Nephron (organoid): Measurements from ENCODE around the gene CERS6.

Experiments
- H3K27ac Mint-ChIP-seq, 3 experiments: 2 replicates each; pipeline ENCODE4 v1.8.0; 2020; ENCODE audit warnings: mixed read lengths in 3 of 3, mild to moderate bottlenecking in 2 of 3, moderate library complexity in 1 of 3
- H3K27me3 Mint-ChIP-seq: 2 replicates; pipeline ENCODE4 v1.8.0; 2021; ENCODE audit warnings: low read depth, mild to moderate bottlenecking, moderate library complexity, mixed read lengths
- H3K36me3 Mint-ChIP-seq: 2 replicates; pipeline ENCODE4 v1.8.0; 2020; ENCODE audit warnings: low read depth, mixed read lengths
- H3K4me1 Mint-ChIP-seq: 2 replicates; pipeline ENCODE4 v1.8.0; 2020; ENCODE audit warnings: mixed read lengths
- H3K4me3 Mint-ChIP-seq, 3 experiments: 2 replicates each; pipeline ENCODE4 v1.8.0; 2020; ENCODE audit warnings: mild to moderate bottlenecking in 3 of 3, mixed read lengths in 3 of 3, moderate library complexity in 2 of 3
- H3K9me3 Mint-ChIP-seq: 2 replicates; pipeline ENCODE4 v1.8.0; 2020; ENCODE audit warnings: mixed read lengths
- CTCF ChIP-seq, 3 experiments: fragments of 200-600 bp; sonication (generic); IDR thresholded peaks; one replicate each; pipeline ENCODE4 v1.5.0; 2021; ENCODE audit warnings: antibody characterized with exemption in 3 of 3; ENCODE audit not compliant: unreplicated experiment in 3 of 3

The CERS6 gene

DNA sequence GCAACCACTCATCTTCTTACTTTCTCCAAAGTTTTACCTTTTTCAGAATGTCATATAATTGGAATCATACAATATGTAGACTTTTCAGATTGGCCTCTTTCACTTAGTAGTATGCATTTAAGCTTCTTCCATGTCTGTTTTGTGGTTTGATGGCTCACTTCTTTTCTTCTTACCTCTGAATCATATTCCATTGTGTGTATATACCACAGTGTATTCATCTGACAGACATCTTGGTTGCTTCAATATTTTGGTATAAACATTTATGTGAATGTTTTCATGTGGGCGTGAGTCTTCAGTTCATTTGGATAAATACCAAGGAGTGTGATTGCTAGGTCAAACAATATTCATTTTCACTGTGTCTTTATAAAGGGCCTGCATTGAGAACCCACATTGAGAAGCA is 210.3 kb downstream of the CERS6 start:
- H3K27ac Mint-ChIP-seq = no peak overlapping the region
- no peak for TF ChIP-seq CTCF (IDR thresholded peaks at IDR 0.05; ENCODE audit: unreplicated experiment in 3 of 3)
- no peaks in the 10 kb centered on the region for H3K36me3 Mint-ChIP-seq
- H3K4me1 Mint-ChIP-seq = peaks cover 11% of the 10 kb centered on the region
- no peak overlapping the region for H3K4me3 Mint-ChIP-seq
- no peaks in the 10 kb centered on the region for H3K9me3 Mint-ChIP-seq
- H3K27me3 Mint-ChIP-seq = no peaks in the 10 kb centered on the region

- H3K27ac Mint-ChIP-seq = no peak overlapping the region
- no peaks in the 10 kb centered on the region for H3K36me3 Mint-ChIP-seq
- H3K9me3 Mint-ChIP-seq = no peaks in the 10 kb centered on the region
- no peak overlapping the region for H3K4me3 Mint-ChIP-seq
- H3K4me1 Mint-ChIP-seq = peaks cover 2% of the 10 kb centered on the region
- no peak for TF ChIP-seq CTCF (IDR thresholded peaks at IDR 0.05; ENCODE audit: unreplicated experiment in 3 of 3)
- H3K27me3 Mint-ChIP-seq = no peaks in the 10 kb centered on the region
Measured at GRCh38 chr2:168667156-168667555, 211.1 kb downstream of the CERS6 start.

GRCh38 chr2:168669151-168669550 is 213.1 kb downstream of the CERS6 start:
- Mint-ChIP-seq H3K4me3 (no peak overlapping the region), H3K27ac (no peak overlapping the region)

GRCh38 chr2:168670478-168670877 is 214.4 kb downstream of the CERS6 start:
- Mint-ChIP-seq H3K4me3 (no peak overlapping the region), H3K4me1 (no peaks in the 10 kb centered on the region), H3K36me3 (no peaks in the 10 kb centered on the region), H3K27ac (no peak overlapping the region), H3K9me3 (no peaks in the 10 kb centered on the region), H3K27me3 (no peaks in the 10 kb centered on the region)
- TF ChIP-seq CTCF (IDR thresholded peaks at IDR 0.05; ENCODE audit: unreplicated experiment in 3 of 3) = no peak

More at GRCh38 chr2:168669151-168669550, 213.1 kb downstream of the CERS6 start:
- Mint-ChIP-seq H3K36me3 (no peaks in the 10 kb centered on the region), H3K27me3 (no peaks in the 10 kb centered on the region), H3K4me1 (no peaks in the 10 kb centered on the region), H3K9me3 (no peaks in the 10 kb centered on the region)
- no peak for TF ChIP-seq CTCF (IDR thresholded peaks at IDR 0.05; ENCODE audit: unreplicated experiment in 3 of 3)

DNA sequence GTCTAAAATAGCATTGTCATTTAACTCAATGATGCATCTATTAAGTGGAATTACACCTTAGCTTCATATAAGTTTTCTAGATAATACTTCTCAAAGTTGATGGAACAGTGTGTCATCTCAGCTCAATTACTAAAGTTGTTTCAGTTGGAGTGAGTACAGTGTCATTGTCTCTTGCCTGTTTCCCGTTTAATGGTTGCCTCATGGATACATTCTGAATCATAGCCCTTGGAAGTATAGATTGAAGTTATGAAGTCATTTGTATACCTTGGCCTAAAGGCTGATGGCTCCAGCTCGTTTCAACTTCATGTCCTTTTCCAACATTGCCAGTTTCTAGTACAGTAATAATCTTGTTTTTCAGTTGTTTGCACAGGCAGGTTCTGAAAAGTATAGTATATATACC is 215.9 kb downstream of the CERS6 start:
- Mint-ChIP-seq H3K27ac (no peak overlapping the region), H3K36me3 (peaks cover 9% of the 10 kb centered on the region), H3K9me3 (no peaks in the 10 kb centered on the region), H3K27me3 (no peaks in the 10 kb centered on the region), H3K4me3 (no peak overlapping the region), H3K4me1 (no peaks in the 10 kb centered on the region)
- no peak for TF ChIP-seq CTCF (IDR thresholded peaks at IDR 0.05; ENCODE audit: unreplicated experiment in 3 of 3)

DNA sequence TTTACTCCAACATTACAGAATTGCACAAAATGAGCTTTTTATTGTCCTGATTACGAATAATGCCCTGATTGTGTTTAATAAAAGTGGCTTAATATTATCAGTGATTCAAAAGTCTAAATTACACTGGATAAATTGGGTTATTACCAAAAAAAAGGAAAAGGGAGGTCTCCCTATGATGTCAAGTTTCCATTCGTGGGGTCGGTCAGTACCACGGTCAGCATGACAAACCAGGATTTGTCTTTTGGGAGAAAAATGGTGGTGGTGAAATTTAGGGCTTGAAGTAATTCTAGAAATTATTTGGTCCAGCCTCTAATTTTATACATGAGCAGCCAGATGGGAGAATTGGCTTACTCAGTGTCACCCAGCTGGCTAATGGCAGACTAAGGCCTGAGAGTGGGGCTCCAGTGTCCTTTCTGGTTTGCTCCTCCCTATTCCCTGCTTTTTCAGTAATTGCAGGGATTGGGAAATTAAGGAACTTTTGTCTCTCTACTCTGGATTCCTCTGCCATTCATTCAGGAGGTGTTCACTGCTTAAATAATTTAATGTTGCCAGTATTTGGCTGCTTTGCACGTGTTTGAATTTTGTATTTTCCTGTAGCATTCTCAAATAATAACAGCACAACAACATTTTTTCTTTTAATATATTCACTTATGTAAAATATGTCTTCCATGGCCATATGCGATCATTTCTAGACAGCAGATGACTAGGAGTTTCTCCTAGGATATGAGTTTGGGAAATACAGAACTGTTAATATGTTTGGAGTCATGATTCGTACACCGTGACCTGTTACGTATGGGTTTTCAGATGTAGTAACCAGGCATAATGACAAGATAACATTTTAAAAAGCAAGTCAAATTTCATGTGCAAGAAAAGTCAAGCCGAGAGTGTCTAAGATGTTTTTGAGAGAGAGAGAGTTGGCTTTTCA is 217.5 kb downstream of the CERS6 start:
- H3K9me3 Mint-ChIP-seq = no peaks in the 10 kb centered on the region
- TF ChIP-seq CTCF (IDR thresholded peaks at IDR 0.05; ENCODE audit: unreplicated experiment in 3 of 3) = no peak
- H3K4me3 Mint-ChIP-seq = no peak overlapping the region
- no peak overlapping the region for H3K27ac Mint-ChIP-seq
- H3K36me3 Mint-ChIP-seq = peaks cover 12% of the 10 kb centered on the region
- no peaks in the 10 kb centered on the region for H3K27me3 Mint-ChIP-seq
- no peaks in the 10 kb centered on the region for H3K4me1 Mint-ChIP-seq
